GM12873 (cell line): ENCODE results near the gene WDR72.

Experiments
- TF ChIP-seq, protein P1 (sequence below): IDR thresholded peaks from 2 replicates; pipeline ENCODE4 v1.5.1; 2012; ENCODE audit warnings: low read depth, mild to moderate bottlenecking, moderate library complexity, low read length, control low read depth; ENCODE audit not compliant: insufficient read depth; ENCODE audit errors: missing control alignments

WDR72 gene

DNA sequence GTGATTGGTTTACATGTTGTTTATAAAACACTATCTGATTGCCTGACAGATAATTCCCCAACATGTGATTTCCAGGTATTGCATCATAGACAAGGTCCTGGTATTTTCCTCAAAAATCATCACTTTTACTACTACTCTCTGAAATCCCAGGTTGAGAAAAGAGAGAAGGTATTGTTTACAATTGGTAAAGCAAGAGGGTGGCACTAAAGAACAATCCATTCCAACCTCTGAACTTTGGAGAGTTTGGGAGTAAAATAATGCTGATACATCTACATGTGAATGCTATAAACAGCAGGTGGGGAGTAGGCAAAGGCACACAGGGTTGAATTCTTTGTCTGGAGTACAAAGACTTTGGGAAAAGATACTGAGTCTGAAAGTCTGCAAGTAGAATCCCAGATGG is 134.2 kb downstream of the WDR72 start:
- TF ChIP-seq, protein P1, sequence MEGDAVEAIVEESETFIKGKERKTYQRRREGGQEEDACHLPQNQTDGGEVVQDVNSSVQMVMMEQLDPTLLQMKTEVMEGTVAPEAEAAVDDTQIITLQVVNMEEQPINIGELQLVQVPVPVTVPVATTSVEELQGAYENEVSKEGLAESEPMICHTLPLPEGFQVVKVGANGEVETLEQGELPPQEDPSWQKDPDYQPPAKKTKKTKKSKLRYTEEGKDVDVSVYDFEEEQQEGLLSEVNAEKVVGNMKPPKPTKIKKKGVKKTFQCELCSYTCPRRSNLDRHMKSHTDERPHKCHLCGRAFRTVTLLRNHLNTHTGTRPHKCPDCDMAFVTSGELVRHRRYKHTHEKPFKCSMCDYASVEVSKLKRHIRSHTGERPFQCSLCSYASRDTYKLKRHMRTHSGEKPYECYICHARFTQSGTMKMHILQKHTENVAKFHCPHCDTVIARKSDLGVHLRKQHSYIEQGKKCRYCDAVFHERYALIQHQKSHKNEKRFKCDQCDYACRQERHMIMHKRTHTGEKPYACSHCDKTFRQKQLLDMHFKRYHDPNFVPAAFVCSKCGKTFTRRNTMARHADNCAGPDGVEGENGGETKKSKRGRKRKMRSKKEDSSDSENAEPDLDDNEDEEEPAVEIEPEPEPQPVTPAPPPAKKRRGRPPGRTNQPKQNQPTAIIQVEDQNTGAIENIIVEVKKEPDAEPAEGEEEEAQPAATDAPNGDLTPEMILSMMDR = no peak

DNA sequence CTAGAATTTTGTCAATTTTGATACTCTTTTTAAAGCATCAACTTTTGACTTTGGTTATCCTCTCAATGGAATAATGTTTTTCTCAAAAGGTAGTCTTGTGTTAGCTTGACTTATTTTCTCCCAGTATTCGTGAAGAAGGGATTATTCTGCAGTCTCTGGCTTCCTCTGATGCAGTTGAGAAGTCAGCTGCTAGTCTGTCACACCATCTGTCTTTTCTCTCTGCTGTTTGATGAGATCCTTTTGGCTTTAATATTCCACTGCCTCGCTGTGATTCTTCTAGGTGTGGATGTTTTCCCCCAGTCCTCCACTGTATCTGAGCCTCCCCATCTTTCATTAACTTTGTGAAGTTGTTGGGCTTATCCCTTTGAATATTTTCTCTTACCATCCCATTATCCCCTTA is 141.0 kb downstream of the WDR72 start:
- TF ChIP-seq, protein P1 = no peak

DNA sequence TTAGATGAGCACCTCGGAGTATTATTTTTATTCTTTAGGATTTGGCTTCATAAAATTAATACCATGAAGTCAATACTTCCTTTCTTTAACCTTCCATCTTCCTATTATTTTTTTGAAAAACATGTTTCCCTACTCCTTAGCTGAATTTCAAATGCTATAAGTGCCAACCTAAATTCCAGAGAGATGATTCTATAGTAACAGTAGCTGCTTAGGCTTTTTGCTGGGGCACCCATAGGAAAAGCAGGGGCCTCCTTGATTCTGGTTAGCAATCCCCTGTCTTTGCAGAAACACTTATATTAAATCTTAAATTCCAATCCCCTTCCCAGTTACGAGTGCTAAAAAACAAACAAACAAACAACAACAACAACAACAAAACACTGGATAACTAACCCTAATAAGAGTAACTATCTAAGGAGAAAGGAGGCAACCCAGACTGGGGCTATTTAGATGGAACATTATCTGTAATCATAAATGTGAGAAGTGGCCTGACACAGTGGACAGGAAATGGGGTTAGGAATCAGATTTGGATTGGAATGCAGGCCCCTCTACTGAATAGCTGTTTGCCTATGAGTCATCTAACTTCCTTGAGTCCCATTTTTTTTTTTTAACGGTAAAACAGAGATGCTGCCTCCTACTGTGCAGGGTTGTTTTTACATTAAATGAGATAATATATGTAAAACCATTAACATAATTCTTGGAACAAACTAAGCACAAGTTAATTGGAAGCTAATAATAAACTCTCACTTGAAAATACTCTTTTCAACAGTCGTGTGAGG is 148.1 kb downstream of the WDR72 start:
- TF ChIP-seq, protein P1 = no peak

DNA sequence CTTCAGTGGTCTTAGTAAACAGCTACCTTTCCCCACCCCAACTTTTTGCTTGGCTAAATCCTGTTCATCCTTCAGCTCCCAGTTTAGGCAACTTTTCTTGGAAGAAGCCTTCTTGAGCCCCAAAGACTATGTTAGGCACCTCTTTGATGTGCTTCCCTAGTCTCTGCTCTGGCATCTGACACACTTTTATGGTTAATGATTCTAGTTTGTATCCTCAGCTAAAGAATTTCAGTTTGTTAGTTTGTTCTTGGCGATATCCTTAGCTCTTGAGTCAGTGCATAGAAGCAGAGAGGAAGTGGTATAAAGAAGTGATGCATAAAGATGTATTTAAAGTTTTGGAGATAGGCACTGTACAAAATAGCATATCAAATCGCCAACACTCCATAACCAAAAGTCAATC is 168.4 kb downstream of the WDR72 start:
- TF ChIP-seq, protein P1 = no peak

DNA sequence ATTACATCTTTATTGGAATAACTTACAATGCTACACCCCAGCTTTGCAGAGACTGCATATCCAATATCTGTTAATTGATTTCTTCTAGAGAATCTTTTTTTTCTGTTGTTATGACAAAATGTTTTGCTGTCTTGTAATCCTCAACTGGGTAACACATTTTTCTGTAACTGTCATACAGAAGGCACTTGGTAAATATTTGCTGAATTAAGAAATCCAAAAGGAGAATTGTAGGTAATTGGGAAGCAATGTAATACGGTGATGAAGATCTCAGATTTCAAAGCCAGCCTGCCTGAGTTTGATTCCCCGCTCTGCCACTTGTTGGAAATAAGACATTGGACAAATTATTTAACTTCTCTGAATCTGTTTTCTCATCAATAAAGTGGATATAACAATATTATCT is 169.1 kb downstream of the WDR72 start:
- TF ChIP-seq, protein P1 = no peak

DNA sequence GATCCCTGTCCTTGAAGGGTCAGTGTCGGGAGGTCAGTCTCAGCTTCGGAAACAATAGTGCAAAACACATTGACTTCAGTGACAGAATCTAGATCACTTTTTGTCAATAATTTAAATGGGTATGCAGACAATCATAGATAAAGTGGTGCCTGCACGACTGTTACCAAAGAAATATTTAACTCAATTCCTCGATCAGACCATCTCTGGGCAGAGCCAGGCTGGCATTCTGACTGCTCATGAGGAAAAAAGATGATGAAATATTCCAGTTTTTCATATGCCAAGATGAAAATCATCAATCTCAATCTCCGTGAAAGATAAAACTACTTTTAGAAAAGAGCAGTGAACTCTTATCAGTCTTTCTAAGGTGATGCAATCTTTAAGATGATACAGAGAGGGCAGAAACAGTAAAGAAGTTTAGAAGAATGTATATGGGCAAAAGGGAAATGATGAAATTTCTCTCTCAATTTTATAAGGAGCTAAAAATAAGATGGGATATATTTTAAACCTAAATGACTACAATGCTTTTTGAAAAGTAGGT is 169.9 kb downstream of the WDR72 start:
- TF ChIP-seq, protein P1 = no peak

DNA sequence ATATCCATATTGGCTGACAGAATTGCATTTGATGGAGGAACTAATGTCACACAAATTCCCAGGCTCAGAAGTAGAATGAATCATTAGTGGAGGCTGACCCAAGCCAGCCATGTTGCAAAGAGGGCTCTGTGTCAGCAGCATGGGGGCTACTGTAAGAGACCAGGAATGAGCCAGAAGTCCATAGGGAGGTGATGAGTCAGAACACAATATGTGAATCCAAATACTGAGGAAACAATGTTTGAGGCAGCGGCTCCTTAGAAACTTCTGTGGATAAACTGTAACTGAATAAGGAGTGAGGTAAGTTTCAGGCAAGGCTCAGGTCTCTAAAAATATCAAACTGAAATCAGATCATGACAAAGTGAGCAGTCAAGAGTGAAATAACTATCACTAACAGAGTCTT is 170.7 kb downstream of the WDR72 start:
- TF ChIP-seq, protein P1 = no peak
